ENCODE measurements around the gene DMD. TPM values are rescaled to one million over a fixed set of nuclear protein-coding genes. Genes with fewer than 3 reads are reported as not detected.

Gene DMD
- total and polyA plus RNA-seq, 4 donors: 3.9 to 73.8 (median 11.2) TPM

DNA sequence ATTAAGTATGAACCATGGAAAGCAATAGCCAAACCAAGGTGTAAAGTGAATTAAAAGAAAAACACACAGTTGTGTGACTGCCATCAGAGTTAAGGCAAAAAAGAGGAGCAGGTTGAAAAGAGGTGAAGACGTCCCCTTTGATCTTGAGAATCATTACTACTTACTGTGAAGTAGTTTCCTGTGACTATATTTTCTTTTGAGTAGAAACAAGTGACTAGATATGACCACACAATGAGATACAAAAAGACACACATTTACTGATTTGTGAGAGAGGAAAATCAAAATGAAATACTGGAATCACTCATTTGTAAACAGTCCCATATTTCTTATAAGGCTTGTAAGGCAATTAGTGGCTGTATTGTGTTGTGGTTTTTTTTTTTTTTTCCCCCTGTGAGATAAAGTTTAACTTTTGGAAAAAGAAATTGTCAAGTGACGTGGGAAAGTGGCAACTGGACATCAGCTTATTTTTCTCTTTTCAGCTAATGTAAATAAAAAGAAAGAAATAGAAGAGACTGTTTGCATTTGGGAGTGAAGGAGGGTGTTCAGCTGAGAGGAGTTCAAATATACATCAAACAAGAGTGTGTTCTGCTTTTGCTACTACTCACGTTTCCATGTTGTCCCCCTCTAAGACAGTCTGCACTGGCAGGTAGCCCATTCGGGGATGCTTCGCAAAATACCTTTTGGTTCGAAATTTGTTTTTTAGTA is 2033.1 kb downstream of the DMD start:
- ATAC-seq (ENCODE audit: insufficient read depth, low FRiP score): no peak
- DNase-seq: no peak
- WGBS, 2 donors: 72 to 92% methylated on average over 6 of the region's 6 CpGs

DNA sequence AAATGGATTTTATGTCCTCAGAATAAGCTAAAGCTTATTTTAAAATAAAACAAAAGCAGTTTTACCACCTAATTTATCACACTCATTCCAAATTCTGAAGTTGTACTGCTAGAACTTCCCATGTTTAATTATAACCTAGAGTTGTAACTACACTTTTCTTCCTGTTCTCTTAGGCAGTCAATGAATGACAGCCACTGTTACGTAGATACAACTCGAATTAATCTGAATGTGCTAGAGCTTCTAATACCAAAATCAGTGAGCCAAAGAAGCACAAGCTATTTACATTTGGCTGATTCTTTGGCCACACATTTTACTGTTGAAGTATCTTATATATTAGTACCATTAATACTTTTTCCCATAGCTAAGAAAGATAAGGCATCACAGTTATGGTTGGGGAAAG is 2040.6 kb downstream of the DMD start:
- Histone ChIP-seq H3K9me3 (ENCODE audit: control insufficient read depth in 4 of 4, insufficient read depth in 3 of 4, low read length in 3 of 4) (no peaks in the 10 kb centered on the region), H3K27me3 (ENCODE audit: control insufficient read depth in 3 of 3, insufficient read depth in 3 of 3, low read length in 2 of 3) (peaks cover 0 to 12% (median 4%) of the 10 kb centered on the region in 3 donors), H3K27ac (ENCODE audit: low read depth in 1 of 2, low read length in 1 of 2) (no peak overlapping the region), H3K9ac (ENCODE audit: insufficient read depth in 1 of 2, low read length in 2 of 2) (no peak overlapping the region), H3K4me3 (no peak overlapping the region), H3K36me3 (ENCODE audit: control insufficient read depth in 4 of 4, insufficient read depth in 4 of 4, low read length in 4 of 4) (no peaks in the 10 kb centered on the region), H3K4me1 (ENCODE audit: control insufficient read depth in 5 of 5, insufficient read depth in 5 of 5, low read length in 5 of 5) (no peaks in the 10 kb centered on the region)
- DNase-seq: no peak
- 62 to 89% methylated on average over 2 of the region's 2 CpGs for WGBS, 2 donors
- TF ChIP-seq, protein P1, sequence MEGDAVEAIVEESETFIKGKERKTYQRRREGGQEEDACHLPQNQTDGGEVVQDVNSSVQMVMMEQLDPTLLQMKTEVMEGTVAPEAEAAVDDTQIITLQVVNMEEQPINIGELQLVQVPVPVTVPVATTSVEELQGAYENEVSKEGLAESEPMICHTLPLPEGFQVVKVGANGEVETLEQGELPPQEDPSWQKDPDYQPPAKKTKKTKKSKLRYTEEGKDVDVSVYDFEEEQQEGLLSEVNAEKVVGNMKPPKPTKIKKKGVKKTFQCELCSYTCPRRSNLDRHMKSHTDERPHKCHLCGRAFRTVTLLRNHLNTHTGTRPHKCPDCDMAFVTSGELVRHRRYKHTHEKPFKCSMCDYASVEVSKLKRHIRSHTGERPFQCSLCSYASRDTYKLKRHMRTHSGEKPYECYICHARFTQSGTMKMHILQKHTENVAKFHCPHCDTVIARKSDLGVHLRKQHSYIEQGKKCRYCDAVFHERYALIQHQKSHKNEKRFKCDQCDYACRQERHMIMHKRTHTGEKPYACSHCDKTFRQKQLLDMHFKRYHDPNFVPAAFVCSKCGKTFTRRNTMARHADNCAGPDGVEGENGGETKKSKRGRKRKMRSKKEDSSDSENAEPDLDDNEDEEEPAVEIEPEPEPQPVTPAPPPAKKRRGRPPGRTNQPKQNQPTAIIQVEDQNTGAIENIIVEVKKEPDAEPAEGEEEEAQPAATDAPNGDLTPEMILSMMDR (IDR thresholded peaks at IDR 0.05; ENCODE audit: control extremely low read depth, extremely low read depth): no peak
- no peak for ATAC-seq (ENCODE audit: insufficient read depth, low FRiP score)

More for the DNA sequence above, 2033.1 kb downstream of the DMD start:
- no peak overlapping the region for H3K4me3 ChIP-seq
- no peak overlapping the region for H3K27ac ChIP-seq (ENCODE audit: low read depth in 1 of 2, low read length in 1 of 2)
- H3K9ac ChIP-seq (ENCODE audit: insufficient read depth in 1 of 2, low read length in 2 of 2): no peak overlapping the region
- H3K27me3 ChIP-seq (ENCODE audit: control insufficient read depth in 3 of 3, insufficient read depth in 3 of 3, low read length in 2 of 3): peaks cover 0 to 10% (median 7%) of the 10 kb centered on the region in 3 donors
- H3K4me1 ChIP-seq (ENCODE audit: control insufficient read depth in 5 of 5, insufficient read depth in 5 of 5, low read length in 5 of 5): no peaks in the 10 kb centered on the region
- H3K36me3 ChIP-seq (ENCODE audit: control insufficient read depth in 4 of 4, insufficient read depth in 4 of 4, low read length in 4 of 4): peaks cover 0 to 4% (median 0%) of the 10 kb centered on the region in 4 donors
- TF ChIP-seq, protein P1 (IDR thresholded peaks at IDR 0.05; ENCODE audit: control extremely low read depth, extremely low read depth): no peak
- H3K9me3 ChIP-seq (ENCODE audit: control insufficient read depth in 4 of 4, insufficient read depth in 3 of 4, low read length in 3 of 4): no peaks in the 10 kb centered on the region

DNA sequence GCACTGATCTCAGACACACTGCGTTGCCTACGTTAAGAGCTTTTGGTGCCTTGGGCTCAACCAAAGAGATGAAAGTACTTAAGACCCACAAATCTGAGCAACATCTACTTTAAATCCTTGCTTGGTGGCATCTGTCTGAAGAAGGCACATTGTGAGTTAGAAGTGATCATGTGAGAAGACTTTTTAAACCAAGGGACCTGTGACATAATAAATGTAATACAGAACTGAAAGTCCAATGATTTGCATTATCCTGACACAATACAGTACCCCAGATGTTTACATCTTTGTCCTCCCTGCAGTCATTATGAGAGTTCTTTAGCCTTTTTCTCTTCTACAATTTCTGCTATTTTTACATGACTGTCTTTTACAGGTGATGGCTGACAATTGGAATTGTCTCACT is 2042.8 kb downstream of the DMD start:
- ATAC-seq (ENCODE audit: insufficient read depth, low FRiP score) (no peak), DNase-seq (no peak)
- no peaks in the 10 kb centered on the region for H3K9me3 ChIP-seq (ENCODE audit: control insufficient read depth in 4 of 4, insufficient read depth in 3 of 4, low read length in 3 of 4)
- H3K4me3 ChIP-seq: no peak overlapping the region
- no peaks in the 10 kb centered on the region for H3K36me3 ChIP-seq (ENCODE audit: control insufficient read depth in 4 of 4, insufficient read depth in 4 of 4, low read length in 4 of 4)
- no peak overlapping the region for H3K27ac ChIP-seq (ENCODE audit: low read depth in 1 of 2, low read length in 1 of 2)
- no peaks in the 10 kb centered on the region for H3K4me1 ChIP-seq (ENCODE audit: control insufficient read depth in 5 of 5, insufficient read depth in 5 of 5, low read length in 5 of 5)
- no peak overlapping the region for H3K9ac ChIP-seq (ENCODE audit: insufficient read depth in 1 of 2, low read length in 2 of 2)
- WGBS, 2 donors: 74 to 78% methylated on average over 2 of the region's 2 CpGs
- H3K27me3 ChIP-seq (ENCODE audit: control insufficient read depth in 3 of 3, insufficient read depth in 3 of 3, low read length in 2 of 3): peaks cover 0 to 9% (median 4%) of the 10 kb centered on the region in 3 donors
- TF ChIP-seq, protein P1 (IDR thresholded peaks at IDR 0.05; ENCODE audit: control extremely low read depth, extremely low read depth): no peak

Measured in lung (tissue), 12 donors.